HuH-7 (cell line): ENCODE data around the gene SDC3.
A peak's percentile ranks its signal among the peaks of the same experiment; 100 is the strongest.

ENCODE experiments used
- DNase-seq: peaks from one replicate; pipeline ENCODE4 v3.0.0; 2011; ENCODE audit warnings: low spot score

The SDC3 gene

DNA sequence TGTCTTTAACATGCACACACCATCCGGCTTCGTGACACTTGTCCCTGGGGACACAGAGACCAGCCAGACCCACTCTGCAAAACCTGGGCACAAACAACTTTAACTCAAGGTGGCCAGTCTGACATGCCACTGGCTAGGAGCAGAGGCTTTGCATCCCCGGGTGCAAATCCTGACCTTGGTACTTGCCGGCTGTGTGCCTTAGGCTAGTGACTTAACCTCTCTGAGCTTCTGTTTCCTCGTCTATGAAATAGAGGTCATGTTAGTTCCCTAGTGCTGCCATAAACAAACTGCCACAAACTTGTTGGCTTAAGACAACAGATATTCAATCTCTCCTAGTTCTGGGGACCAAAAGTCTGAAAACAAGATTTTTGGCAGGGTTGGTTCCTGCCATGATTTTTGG lies 60.4 kb downstream of the SDC3 start:
- DNase-seq, result no peak

DNA sequence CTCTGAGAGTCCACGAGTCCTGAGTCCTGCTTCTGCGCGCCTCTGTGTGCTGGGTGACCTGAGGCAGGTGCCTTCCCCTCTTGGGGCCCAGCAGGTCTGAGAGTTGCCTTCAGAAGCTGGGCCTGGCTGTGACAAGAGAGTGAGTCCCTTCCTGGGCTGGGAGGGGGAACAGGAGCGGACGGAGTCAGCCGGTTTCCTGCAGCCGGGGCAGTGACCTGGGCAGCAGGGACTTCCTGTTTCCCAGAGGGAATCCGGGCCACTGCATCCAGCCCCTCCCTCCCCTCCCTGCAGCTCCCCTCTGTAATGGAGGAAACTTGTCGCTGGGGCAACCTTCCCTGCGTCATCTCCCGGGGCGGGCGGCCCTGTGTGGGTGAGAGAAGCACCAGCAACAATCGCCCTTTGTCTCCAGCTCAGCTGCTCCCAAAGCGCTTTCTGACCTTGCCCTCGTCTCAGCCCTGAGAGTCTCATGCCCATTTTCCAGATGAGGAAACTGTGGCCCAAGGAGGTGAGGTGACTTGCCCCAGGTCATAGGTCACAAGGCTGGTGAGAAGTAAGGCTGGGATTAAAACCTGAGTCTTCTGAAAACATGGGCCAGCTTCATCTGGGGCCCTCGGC lies 61.1 kb downstream of the SDC3 start:
- DNase-seq, result peak; percentile 54

DNA sequence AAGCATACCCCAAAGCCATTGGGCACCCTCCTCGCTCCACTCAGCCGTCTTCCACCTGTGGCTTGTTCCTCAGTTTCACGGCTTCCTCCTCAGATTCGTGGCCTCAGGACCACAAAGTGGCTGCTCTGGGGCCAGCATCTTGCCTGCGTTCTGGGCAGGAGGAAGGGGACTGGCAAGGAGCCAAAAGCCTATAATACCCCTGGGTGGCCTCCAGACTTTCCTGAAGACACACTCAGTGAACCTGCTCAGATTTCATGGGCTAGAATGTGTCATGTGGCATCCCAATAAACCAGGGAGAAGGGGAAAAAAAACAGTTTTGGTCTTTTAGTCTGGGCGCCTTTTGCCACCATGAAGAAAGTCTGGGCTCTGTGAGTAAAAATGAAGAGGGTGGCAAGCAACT lies 62.0 kb downstream of the SDC3 start:
- no peak for DNase-seq

DNA sequence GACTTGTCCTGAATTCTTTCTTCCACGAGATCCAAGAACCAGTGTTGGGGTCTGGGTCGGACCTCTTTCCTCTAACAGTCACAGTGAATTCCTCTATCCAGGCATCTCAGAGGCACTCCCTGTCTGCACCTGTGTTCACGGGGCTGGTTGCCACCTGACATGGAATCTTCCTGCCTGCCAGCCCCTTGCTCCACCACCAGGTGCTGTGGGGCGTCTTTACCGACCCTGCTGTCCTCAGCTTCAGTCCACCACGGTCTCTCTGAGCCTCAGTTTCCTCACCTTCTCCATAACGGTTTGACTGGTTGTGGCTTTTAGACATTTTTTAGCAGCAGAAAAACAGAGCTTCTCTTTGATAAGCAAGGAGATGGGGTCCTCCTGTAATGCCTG lies 62.7 kb downstream of the SDC3 start:
- DNase-seq, result no peak

DNA sequence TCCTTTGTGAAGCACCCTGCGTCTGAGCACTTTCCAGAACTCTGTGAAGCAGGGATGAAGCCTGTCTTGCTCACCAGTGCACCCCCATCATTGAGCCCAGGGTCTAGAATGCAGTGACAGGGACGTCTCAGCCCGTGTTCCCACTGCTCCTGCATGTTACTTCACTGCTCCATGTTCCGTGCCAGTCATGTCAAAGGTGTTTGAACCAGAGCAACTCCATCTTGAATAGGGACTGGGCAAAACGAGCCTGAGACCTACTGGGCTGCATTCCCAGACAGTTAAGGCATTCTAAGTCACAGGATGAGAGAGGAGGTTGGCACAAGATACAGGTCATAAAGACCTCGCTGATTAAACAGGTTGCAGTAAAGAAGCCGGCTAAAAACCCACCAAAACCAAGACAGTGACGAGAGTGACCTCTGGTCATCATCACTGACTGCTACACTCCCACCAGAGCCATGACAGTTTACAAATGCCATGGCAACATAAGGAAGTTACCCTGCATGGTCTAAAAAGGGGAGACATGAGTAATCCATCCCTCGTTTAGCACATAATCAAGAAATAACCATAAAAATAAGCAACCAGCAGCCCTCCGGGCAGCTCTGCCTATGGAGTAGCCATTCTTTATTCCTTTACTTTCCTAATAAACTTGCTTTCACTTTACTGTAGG lies 63.2 kb downstream of the SDC3 start:
- DNase-seq, result no peak

DNA sequence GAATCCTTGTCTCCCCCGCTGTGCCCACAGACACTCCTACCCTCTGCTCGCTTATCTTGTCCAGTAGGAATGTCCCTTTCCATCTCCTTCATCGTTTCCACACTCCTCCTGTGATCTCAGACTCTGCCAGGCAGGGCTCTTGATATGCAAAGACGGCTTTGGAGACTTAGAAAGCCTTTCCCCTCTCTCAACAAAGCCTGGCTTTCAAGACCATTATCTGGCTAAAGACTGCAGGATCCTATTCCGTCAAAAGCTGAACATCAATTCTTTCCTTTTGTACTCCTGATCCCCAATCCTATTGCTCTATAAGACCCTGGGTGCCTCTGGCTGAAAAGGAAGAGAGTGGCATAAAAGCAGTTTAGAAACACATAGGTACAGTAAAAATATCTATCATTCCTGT lies 63.9 kb downstream of the SDC3 start:
- no peak for DNase-seq

DNA sequence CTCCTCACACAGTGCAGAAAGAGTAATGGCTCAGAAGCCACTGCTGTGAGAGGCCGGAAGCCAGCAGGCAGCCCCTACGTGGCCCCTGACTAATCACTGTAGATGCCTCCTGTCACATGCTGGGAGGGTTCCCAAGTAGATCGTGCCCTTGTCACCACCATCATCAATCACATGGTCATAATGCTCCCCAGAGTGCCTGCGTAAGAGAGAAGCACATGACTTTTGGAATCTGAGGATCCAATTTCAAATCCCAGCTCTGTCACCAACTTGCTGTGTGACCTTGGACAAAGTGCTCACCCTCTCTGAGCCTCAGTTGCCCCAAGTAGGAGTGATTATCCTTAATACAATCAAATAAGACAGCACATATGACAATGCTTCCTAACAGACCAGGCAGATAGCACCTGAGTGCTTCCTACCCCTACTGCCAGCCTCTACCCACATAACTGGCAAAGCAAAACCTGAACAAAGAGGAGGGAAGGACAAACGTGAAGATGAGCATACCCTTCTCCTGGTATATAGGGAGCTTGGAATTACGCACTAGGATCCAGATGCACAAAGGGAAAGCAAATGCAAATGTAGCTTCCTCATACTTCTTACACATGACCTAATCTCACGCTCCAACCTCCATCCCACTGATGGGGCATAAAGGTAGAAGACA lies 65.7 kb downstream of the SDC3 start:
- DNase-seq, result no peak

DNA sequence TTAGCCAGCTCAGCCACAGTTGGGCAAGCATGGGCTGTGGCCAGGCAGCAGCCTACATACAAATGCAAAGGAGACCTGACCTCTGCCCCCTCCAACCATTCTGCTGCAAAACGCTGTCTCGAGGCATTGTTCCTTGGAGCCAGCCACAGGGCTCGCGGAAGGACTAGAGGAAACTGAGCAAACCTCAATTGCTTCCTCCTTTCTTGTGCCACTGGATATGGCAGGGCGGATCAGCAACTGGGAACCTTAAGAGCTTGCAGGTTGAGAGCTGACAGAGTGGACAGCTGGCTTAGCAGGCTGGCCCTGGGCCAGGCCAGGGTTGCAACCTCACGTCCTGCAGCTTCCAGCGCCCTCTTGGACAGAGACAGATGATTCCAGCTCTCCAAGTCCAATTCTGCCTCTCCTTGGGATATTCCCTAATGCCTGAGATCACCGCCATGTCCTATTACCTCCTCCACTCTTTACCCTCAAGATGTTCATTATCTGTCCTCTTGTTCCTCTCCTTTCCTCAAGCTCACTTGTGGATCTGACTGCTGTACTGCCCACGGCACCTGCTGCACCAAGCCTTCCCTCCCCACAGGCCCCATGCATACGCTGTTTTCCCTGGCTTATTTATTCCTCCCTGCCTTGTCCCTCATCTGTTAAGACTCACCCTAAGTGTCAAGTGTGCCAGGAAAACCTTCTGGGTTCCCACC lies 67.5 kb downstream of the SDC3 start:
- no peak for DNase-seq

DNA sequence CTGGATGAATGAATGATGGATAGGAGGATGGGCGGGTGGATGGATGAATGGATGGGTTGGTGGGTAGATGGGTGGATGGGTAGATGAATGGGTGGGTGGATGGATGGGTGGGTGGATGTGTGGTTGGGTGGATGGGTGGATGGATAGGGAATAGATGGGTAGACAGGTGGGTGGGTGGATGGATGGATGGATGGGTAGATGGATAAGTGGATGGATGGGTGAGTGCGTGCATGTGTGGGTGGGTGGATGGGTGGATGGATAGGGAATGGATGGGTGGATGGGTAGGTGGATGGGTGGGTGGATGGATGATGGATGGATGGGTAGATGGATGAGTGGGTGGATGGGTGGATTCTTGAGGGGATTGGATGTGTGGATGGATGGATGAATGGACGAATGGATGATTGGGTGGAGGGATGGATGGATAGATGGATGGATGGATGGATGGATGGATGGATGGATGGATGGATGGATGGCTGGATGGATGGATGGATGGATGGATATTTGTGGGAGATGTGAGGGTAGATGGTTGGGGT lies 68.7 kb downstream of the SDC3 start:
- DNase-seq, result no peak

DNA sequence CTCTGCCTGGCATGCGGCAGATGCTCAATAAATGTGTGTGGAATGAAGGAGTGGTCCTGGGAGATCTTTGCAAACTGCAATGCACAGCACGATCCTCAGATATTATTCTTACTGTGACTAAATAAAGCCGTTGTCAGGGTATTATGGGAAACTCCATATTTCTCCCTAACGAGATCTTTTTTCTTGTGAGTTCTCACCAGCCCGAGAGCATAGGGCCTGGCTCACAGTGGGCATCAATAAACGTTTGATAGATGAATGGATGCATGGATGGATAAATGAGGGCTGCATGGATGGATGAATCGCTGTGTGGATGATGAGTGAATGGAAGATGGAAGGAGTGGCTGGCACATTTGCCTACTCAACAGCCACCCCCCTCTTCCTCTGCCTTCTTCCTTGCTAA lies 69.6 kb downstream of the SDC3 start:
- no peak for DNase-seq

DNA sequence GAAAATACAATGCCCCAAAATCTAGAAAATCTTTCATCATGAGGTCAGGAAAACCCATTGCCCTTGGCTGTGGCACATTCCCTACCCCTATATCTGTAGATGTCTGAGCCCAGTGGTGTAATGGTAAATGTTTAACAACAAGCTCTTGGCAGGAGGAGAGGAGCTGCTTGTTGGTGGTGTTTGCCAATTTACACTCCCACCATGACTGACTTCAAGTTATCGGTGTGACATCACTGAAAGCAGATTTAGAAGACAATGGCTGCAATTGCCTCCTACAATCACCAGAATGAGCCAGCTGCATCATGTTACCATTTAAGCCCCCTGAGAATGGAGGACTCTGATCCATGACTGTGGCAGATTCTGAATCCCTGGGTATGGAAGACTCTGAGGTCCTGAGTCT lies 70.9 kb downstream of the SDC3 start:
- DNase-seq, result no peak

DNA sequence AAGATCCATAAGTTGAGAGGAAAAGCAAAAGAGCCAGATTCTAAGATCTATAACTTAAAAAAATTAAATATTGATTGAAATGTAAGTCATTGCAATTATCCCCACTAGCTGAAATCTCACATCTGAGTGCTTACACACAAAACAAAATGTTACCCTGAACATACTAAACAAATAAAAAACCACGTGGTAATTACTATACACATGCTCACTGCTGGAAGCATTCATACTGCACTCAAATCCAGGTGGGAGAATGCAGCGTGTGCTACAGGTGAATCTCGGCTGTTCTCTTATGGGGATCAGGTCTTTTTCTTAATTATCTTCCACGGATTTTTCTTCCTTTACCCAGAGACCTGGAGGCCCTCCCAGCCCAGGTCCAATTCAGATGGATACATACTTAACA lies 74.3 kb downstream of the SDC3 start:
- DNase-seq, result no peak

DNA sequence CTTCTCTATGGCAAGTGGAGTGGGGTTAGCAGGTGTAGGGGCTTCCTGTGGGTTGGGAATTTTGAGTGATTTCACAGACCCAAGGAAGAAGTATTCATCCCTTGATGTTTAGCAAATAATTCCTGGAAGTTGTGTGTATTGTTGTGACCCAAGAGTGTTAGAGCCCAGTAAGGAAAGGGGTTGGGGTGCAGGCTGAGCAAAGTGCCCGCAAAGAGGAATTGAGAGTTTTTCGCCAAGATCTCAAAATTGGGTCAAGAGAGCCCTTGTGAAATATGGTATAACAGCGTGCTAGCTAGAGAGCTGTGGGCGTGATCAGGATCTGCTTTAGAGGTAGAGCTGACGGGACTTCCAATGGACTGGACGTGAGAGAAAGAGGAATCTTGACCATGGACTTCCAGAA lies 78.0 kb downstream of the SDC3 start:
- no peak for DNase-seq

DNA sequence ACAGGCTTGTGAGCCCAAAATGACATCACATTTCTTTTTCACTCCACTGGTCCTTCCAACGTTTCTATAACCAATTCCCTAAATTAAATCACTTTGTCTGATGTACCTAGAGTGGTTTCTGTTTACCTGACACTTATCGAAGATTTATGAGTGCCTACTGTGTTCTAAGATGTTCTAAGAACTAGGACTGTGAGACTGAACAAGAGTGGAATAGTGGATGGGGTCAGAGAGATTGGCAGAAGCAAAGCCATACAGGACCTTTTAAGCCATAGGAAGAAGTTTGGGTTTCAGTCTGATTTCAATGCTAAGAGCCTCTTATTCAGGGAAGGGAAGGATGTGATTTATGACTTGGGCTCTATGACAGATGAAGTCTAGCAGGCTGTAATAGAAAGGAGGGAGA lies 78.7 kb downstream of the SDC3 start:
- no peak for DNase-seq

DNA sequence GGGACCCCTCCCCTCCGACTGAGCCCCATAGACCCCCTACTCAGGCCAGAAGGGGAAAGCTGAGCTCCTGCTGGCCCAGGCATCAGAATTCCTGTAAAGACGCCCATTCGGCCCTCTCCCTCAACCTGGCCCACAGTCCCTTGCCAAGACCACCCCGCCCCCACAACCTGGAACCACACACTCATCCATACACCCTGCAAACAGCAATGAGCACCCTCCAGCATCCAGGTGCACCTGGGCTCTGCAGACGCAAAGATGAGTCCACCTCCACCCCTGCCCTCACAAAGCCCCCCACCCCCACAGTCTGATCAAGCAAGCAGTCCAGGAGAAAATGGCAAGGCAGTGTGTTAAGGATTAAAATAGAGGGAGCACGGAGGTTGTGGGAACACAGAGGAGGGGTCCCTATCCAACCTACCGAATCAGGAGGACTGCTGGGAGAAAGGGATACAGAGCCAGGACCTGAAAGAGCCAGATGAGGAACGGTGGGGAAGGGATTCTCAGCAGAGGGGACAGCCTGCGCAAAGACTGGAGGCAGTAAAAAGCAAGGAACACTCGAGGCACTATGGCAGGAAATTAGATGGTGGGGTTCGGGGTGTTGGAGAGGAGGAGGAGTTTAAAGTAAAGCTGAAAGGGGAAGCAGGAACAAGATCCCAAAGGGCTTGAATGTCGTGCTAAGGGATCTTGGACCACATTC lies 83.7 kb downstream of the SDC3 start:
- no peak for DNase-seq

DNA sequence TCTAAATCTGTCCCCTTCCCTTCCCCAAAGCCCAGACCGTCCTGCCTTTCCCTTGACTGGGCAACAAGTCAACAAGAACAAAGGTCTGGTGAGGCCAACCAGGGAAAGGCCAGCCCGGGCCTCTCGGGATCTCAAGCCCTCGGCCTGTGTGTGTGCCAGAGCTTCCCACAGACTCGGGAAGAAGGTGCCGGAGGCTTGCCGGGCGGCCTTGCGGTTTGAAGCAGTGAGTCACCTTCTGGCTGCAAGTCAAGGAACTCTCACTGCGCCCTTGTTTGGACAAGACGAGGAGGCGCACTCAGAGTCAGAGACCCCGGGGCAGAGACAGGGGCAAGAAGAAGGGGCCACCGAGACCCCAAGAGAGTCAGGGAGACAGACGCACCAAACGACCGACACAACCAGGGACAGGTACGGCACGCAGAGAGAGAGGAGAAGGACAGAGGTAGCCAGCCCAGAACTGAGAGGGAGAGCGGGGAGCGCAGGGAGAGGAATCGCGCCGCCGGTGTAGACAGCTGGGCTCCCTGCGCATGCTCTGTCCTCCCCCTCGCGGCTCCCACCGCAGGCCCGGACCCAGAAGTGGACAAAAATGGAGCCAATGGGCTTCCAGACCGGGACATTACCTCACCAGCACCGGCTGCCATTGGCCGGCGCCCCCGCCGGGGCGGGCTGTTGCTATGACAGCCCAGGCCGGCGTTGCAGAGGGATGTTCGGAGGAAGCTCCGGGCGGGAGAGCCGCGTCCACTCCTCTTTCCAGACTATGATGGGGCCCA lies 84.4 kb downstream of the SDC3 start:
- peak; percentile 97 for DNase-seq

DNA sequence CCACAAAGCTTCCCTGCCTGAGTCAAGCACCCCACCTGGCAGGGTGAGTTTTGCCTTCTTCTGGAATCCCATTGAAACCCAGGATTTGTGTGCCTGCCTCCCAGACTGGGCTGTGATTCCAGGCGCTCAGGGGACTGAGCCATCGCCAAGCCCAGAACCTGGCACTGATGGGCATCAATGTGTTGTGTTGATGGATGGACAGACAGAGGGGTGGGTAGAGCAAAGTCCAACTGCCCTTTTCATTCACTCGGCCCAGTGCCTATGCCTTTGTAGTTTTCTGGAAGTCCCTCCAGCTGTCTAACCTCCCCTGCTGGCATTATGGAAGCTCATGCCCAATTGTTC lies 85.0 kb downstream of the SDC3 start:
- no peak for DNase-seq

DNA sequence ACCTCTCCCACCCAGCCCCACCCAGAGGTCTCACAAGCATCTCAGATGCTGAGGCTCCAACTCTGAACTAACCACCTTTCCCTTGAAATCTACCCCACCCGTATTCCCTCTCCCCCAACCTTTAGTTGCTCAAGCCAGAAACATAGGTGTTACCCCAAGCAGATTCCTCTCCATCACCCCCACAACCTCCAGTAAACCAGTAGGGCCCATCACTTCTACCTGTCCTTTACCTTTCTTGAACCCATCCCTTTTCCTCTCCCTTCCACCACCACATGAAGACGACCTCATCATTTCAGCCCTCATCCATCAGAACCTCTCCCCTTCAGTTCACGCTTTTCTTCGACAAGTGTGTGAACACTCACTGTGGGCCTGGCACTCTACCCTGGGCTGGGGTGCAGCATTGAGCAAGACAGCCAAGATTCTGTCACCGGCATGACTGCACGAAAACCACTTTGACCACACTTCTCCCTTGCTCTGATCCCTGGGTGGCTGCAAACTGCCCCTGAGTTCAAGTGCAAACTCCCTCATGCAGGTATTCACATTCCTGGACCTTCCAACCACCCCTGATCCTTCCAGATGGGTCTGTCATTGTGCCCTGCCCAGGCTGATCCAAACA lies 85.5 kb downstream of the SDC3 start:
- DNase-seq, result no peak

DNA sequence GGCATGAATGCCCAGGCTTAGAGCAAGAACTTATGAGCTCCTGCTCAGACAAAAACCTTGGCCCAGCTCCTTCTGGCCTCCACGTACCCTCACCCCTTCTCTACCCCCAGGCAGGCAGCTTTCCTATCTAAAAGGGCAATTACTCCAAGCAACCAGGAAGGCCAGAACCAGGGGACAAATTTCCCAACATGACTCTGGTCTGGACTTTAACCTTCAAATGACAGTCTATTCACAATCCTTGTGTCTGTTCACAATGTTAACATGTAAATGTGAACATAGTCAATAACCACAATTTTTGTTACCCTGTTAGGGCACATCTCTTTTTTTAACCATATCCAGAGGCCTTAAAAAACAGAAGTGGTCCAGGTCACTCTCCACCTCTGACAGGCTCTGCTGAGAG lies 86.6 kb downstream of the SDC3 start:
- DNase-seq, result peak; percentile 54

DNA sequence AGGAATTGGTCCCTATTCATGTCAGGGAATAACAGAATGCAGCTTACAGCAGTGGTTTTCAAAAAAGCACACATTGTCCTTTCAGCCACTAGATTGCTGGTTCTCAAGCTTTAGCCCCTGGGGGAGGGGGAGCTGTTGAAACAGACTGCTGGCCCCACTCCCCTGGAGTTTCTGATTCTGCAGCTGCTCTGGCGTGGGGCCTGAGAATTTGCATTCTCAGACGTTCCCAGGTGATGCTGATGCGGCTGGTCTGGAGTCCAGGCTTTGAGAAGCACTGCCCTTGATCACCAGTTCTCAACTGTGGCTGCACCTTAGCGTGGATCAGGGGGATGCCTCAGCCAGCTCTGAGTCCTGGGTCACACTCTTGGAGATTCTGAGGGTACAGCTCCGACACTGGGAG lies 88.3 kb downstream of the SDC3 start:
- DNase-seq, result no peak
